HEK293 (cell line): ENCODE data around the gene SWAP70.
A peak's percentile ranks its signal among the peaks of the same experiment; 100 is the strongest.

Experiments used
- CTCF ChIA-PET: fragments of 350-600 bp; formaldehyde crosslinking; extraction: SDS; loops from one replicate; lab custom pipeline; 2021; ENCODE audit warnings: antibody characterized with exemption; lab: Yijun Ruan, JAX
- POLR2A ChIA-PET: fragments of 300-600 bp; formaldehyde crosslinking; extraction: SDS; loops from one replicate; lab custom pipeline; 2020; ENCODE audit warnings: antibody characterized with exemption, inconsistent platforms; lab: Yijun Ruan, JAX
- H3K27ac ChIP-seq: fragments of 200-500 bp; sonication (Bioruptor generic); 2 replicates; pipeline ENCODE4 v1.5.1; 2014; ENCODE audit warnings: low read depth, low read length, control low read depth, inconsistent platforms; ENCODE audit errors: extremely low read depth
- H3K36me3 ChIP-seq, 2 experiments: fragments of 200-500 bp in 1 of 2; sonication (Bioruptor generic) in 1 of 2; 1 replicate in 1 of 2; 2 replicates in 1 of 2; pipeline ENCODE4 v1.5.1; 2014 to 2017; ENCODE audit warnings: inconsistent platforms in 2 of 2, low read length in 2 of 2; ENCODE audit not compliant: control insufficient read depth in 2 of 2, insufficient read depth in 1 of 2
- H3K4me1 ChIP-seq: fragments of 200-500 bp; sonication (Bioruptor generic); 2 replicates; pipeline ENCODE4 v1.5.1; 2014; ENCODE audit warnings: mild to moderate bottlenecking, low read length, inconsistent platforms; ENCODE audit not compliant: control insufficient read depth, insufficient read depth
- H3K4me3 ChIP-seq: 2 replicates; pipeline ENCODE4 v1.5.1; 2011; ENCODE audit warnings: low read depth, mild to moderate bottlenecking, control low read depth, low read length, moderate library complexity
- H3K9me3 ChIP-seq: fragments of 200-500 bp; sonication (Bioruptor generic); 2 replicates; pipeline ENCODE4 v1.5.1; 2014; ENCODE audit warnings: low read depth, low read length, inconsistent platforms; ENCODE audit not compliant: control insufficient read depth, insufficient read depth
- GLIS1 ChIP-seq: fragments of 450-650 bp; formaldehyde crosslinking; IDR thresholded peaks from 2 replicates; pipeline ENCODE4 v1.5.1; 2016; ENCODE audit warnings: missing biosample characterization, missing genetic modification characterization
- HOXA7 ChIP-seq: sonication (generic); formaldehyde crosslinking; IDR thresholded peaks from 2 replicates; pipeline ENCODE4 v1.8.1; 2022; ENCODE audit warnings: missing genetic modification reagents, borderline replicate concordance
- HOXC10 ChIP-seq: sonication (generic); formaldehyde crosslinking; IDR thresholded peaks from 2 replicates; pipeline ENCODE4 v1.8.1; 2023; ENCODE audit warnings: mild to moderate bottlenecking, missing genetic modification reagents
- SCRT1 ChIP-seq: fragments of 450-650 bp; formaldehyde crosslinking; IDR thresholded peaks from 2 replicates; pipeline ENCODE4 v1.5.1; 2016; ENCODE audit warnings: missing biosample characterization, missing genetic modification characterization, borderline replicate concordance
- YY2 ChIP-seq: fragments of 450-650 bp; formaldehyde crosslinking; IDR thresholded peaks from 2 replicates; pipeline ENCODE4 v1.5.1; 2016; ENCODE audit warnings: missing biosample characterization, missing genetic modification characterization
- ZBTB10 ChIP-seq: fragments of 450-650 bp; formaldehyde crosslinking; IDR thresholded peaks from 2 replicates; pipeline ENCODE4 v1.5.1; 2016; ENCODE audit warnings: missing biosample characterization, missing genetic modification characterization
- ZBTB17 ChIP-seq: fragments of 450-650 bp; formaldehyde crosslinking; IDR thresholded peaks from 2 replicates; pipeline ENCODE4 v1.5.1; 2016; ENCODE audit warnings: missing biosample characterization, missing genetic modification characterization
- ZFP3 ChIP-seq: fragments of 450-650 bp; formaldehyde crosslinking; IDR thresholded peaks from 2 replicates; pipeline ENCODE4 v1.5.1; 2016; ENCODE audit warnings: low read depth, missing biosample characterization, missing genetic modification characterization
- ZIC2 ChIP-seq: fragments of 450-650 bp; formaldehyde crosslinking; IDR thresholded peaks from 2 replicates; pipeline ENCODE4 v1.5.1; 2016; ENCODE audit warnings: missing biosample characterization, missing genetic modification characterization
- ZNF169 ChIP-seq: fragments of 450-650 bp; formaldehyde crosslinking; IDR thresholded peaks from 2 replicates; pipeline ENCODE4 v1.5.1; 2016; ENCODE audit warnings: missing biosample characterization, missing genetic modification characterization
- ZNF19 ChIP-seq: fragments of 450-650 bp; formaldehyde crosslinking; IDR thresholded peaks from 2 replicates; pipeline ENCODE4; 2016; ENCODE audit warnings: missing biosample characterization, missing genetic modification characterization, low read depth
- ZNF211 ChIP-seq: fragments of 450-650 bp; formaldehyde crosslinking; IDR thresholded peaks from 2 replicates; pipeline ENCODE4 v1.5.1; 2016; ENCODE audit warnings: low read depth, missing biosample characterization, missing genetic modification characterization
- ZNF292 ChIP-seq: fragments of 450-650 bp; formaldehyde crosslinking; IDR thresholded peaks from 2 replicates; pipeline ENCODE4 v1.5.1; 2016; ENCODE audit warnings: low read depth, missing biosample characterization, missing genetic modification characterization, borderline replicate concordance
- ZNF302 ChIP-seq: fragments of 450-650 bp; formaldehyde crosslinking; IDR thresholded peaks from 2 replicates; pipeline ENCODE4 v1.5.1; 2016; ENCODE audit warnings: missing biosample characterization, missing genetic modification characterization, low read depth
- ZNF341 ChIP-seq: fragments of 450-650 bp; formaldehyde crosslinking; IDR thresholded peaks from 2 replicates; pipeline ENCODE4; 2016; ENCODE audit warnings: low read depth, missing biosample characterization, missing genetic modification characterization
- ZNF394 ChIP-seq: fragments of 450-650 bp; formaldehyde crosslinking; IDR thresholded peaks from 2 replicates; pipeline ENCODE4 v1.5.1; 2016; ENCODE audit warnings: missing biosample characterization, missing genetic modification characterization, mild to moderate bottlenecking, moderate library complexity, borderline replicate concordance
- ZNF398 ChIP-seq: fragments of 450-650 bp; formaldehyde crosslinking; IDR thresholded peaks from 2 replicates; pipeline ENCODE4 v1.5.1; 2017; ENCODE audit warnings: missing biosample characterization, missing genetic modification characterization
- ZNF426 ChIP-seq: fragments of 450-650 bp; formaldehyde crosslinking; IDR thresholded peaks from 2 replicates; pipeline ENCODE4 v1.5.1; 2017; ENCODE audit warnings: missing biosample characterization, missing genetic modification characterization, mild to moderate bottlenecking, inconsistent platforms, moderate library complexity
- ZNF510 ChIP-seq: fragments of 450-650 bp; formaldehyde crosslinking; IDR thresholded peaks from 2 replicates; pipeline ENCODE4 v1.5.1; 2018; ENCODE audit warnings: mild to moderate bottlenecking, missing genetic modification characterization, missing biosample characterization; ENCODE audit not compliant: insufficient replicate concordance
- ZNF571 ChIP-seq: fragments of 450-650 bp; formaldehyde crosslinking; IDR thresholded peaks from 2 replicates; pipeline ENCODE4 v1.5.0; 2017; ENCODE audit warnings: missing biosample characterization, missing genetic modification characterization
- ZNF626 ChIP-seq: fragments of 450-650 bp; sonication (Bioruptor Pico); formaldehyde crosslinking; IDR thresholded peaks from 2 replicates; pipeline ENCODE4 v1.5.1; 2018; ENCODE audit warnings: missing biosample characterization, missing genetic modification characterization, inconsistent platforms
- ZNF664 ChIP-seq: fragments of 450-650 bp; formaldehyde crosslinking; IDR thresholded peaks from 2 replicates; pipeline ENCODE4 v1.5.1; 2016; ENCODE audit warnings: missing biosample characterization, missing genetic modification characterization

The SWAP70 gene

GRCh38 chr11:9755561-9756185 is 91.8 kb downstream of the SWAP70 start:
- Histone ChIP-seq H3K27ac (no peak overlapping the region), H3K4me3 (no peak overlapping the region), H3K36me3 (peaks cover 0 to 7% of the 10 kb centered on the region in 2 experiments; a peak in 1 of 3 replicates), H3K9me3 (no peaks in the 10 kb centered on the region), H3K4me1 (no peaks in the 10 kb centered on the region)
- no peak for TF ChIP-seq HOXC10
- TF ChIP-seq ZNF302 (tag by site-specific recombination): no peak
- CTCF ChIA-PET: interaction anchor here (0.6 kb wide), 2 partner anchors 217 to 550 kb away, joined by 4 read pairs; no protein-coding TSS in a partner anchor
- POLR2A ChIA-PET: no interaction called here

GRCh38 chr11:9756461-9756860 is 92.6 kb downstream of the SWAP70 start:
- H3K27ac ChIP-seq: no peak overlapping the region
- H3K4me1 ChIP-seq: no peaks in the 10 kb centered on the region
- CTCF ChIA-PET: interaction anchor here (0.7 kb wide), 1 partner anchor 106 kb away, joined by 4 read pairs; no protein-coding TSS in a partner anchor
- POLR2A ChIA-PET: interaction anchor here (0.8 kb wide), 1 partner anchor 548 kb away, joined by 3 read pairs; the partner anchor contains the start of gene ADM
- no peaks in the 10 kb centered on the region for H3K9me3 ChIP-seq
- TF ChIP-seq ZFP3 (tag by site-specific recombination) (no peak), ZBTB17 (no peak), ZNF341 (no peak), SCRT1 (tag by site-specific recombination) (no peak)
- H3K4me3 ChIP-seq: no peak overlapping the region
- H3K36me3 ChIP-seq: peaks cover 0 to 6% of the 10 kb centered on the region in 2 experiments; a peak in 1 of 3 replicates

GRCh38 chr11:9756878-9757277 is 93.0 kb downstream of the SWAP70 start:
- Histone ChIP-seq H3K36me3 (peaks cover 0 to 4% of the 10 kb centered on the region in 2 experiments; a peak in 1 of 3 replicates), H3K9me3 (no peaks in the 10 kb centered on the region), H3K27ac (no peak overlapping the region), H3K4me1 (no peaks in the 10 kb centered on the region), H3K4me3 (no peak overlapping the region)
- ChIA-PET POLR2A (interaction anchor here (0.8 kb wide), 1 partner anchor 548 kb away, joined by 3 read pairs; the partner anchor contains the start of gene ADM), CTCF (interaction anchor here (0.7 kb wide), 1 partner anchor 106 kb away, joined by 4 read pairs; no protein-coding TSS in a partner anchor)
- TF ChIP-seq HOXC10 (no peak), ZIC2 (tag by site-specific recombination) (peak; percentile 38), ZNF510 (no peak), GLIS1 (tag by site-specific recombination) (peak; percentile 81), ZNF19 (no peak), ZNF292 (no peak)

- H3K4me1 ChIP-seq: no peaks in the 10 kb centered on the region
- peak overlapping the region; percentile 69 for H3K4me3 ChIP-seq
- H3K36me3 ChIP-seq: no peaks in the 10 kb centered on the region
- POLR2A ChIA-PET: interaction anchor here (0.6 to 3.7 kb wide), 4 partner anchors 154 to 547 kb away, joined by 3 to 41 read pairs (median 6); partner anchors contain the start of gene ADM
- CTCF ChIA-PET: interaction anchor here (0.5 to 2.5 kb wide), 43 partner anchors 9 to 999 kb away, joined by 3 to 19 read pairs (median 4); partner anchors contain the start of gene ADM
- no peaks in the 10 kb centered on the region for H3K9me3 ChIP-seq
- H3K27ac ChIP-seq: peak overlapping the region; percentile 82
- TF ChIP-seq ZNF426 (tag by site-specific recombination): no peak
- TF ChIP-seq ZNF571 (tag by site-specific recombination): no peak
- TF ChIP-seq SCRT1 (tag by site-specific recombination): no peak
- TF ChIP-seq ZNF394 (tag by site-specific recombination): no peak
- TF ChIP-seq ZNF664: no peak
- TF ChIP-seq ZBTB10 (tag by site-specific recombination): peak; percentile 69; the same call in 1 of the 2 replicates
- no peak for TF ChIP-seq YY2 (tag by site-specific recombination)
- TF ChIP-seq ZNF211 (tag by site-specific recombination): no peak
- no peak for TF ChIP-seq HOXA7 (CRISPR knock-in tag)
- no peak for TF ChIP-seq ZNF169 (tag by site-specific recombination)
- no peak for TF ChIP-seq ZNF626 (tag by site-specific recombination)
- TF ChIP-seq ZNF398 (tag by site-specific recombination): no peak
- TF ChIP-seq ZFP3 (tag by site-specific recombination): no peak
Observed at GRCh38 chr11:9757809-9758636, 94.1 kb downstream of the SWAP70 start.
